COR-L47 (cell line): ENCODE data around the gene MAGIX.
A peak's percentile ranks its signal among the peaks of the same experiment; 100 is the strongest.
"Not testable (repeated sequence)": the region's sequence is repeated elsewhere in the genome, so short reads cannot be mapped to it uniquely, and the experiment has no call there.

Source experiments
- DNase-seq: peaks from one replicate; lab custom pipeline; 2025; lab: John Stamatoyannopoulos, UW

MAGIX gene

GRCh38 chrX:49160908-49161307 is 1.6 kb upstream of the MAGIX start:
- no peak for DNase-seq

- no peak for DNase-seq
These were observed 926 bp upstream of the MAGIX start for GRCh38 chrX:49161632-49162031.

GRCh38 chrX:49163555-49164419 is 1.2 kb downstream of the MAGIX start:
- DNase-seq = peak; percentile 72

GRCh38 chrX:49164589-49165360 is 2.2 kb downstream of the MAGIX start:
- DNase-seq = no peak

GRCh38 chrX:49165901-49166881 is 3.6 kb downstream of the MAGIX start:
- peak; percentile 92 for DNase-seq

- DNase-seq = peak; percentile 38
These were observed 4.6 kb downstream of the MAGIX start for GRCh38 chrX:49166914-49167739.

- DNase-seq = no peak
These were observed 5.2 kb downstream of the MAGIX start for GRCh38 chrX:49167740-49168108.

- peak; percentile 35 for DNase-seq
These were observed 9.3 kb downstream of the MAGIX start, which contains the start of gene PLP2 for GRCh38 chrX:49171752-49172279. Gene PLP2 (plus strand): TSS chrX:49171898. CDS start chrX:49172001, 103 bp downstream.

GRCh38 chrX:49172280-49172780 is 9.8 kb downstream of the MAGIX start:
- peak; percentile 66 for DNase-seq

GRCh38 chrX:49173544-49173943 is 11.0 kb downstream of the MAGIX start:
- DNase-seq = not testable (repeated sequence)

- DNase-seq = no peak
These were observed 12.2 kb downstream of the MAGIX start for GRCh38 chrX:49174723-49175122.

GRCh38 chrX:49175435-49176274 is 13.1 kb downstream of the MAGIX start:
- no peak for DNase-seq

GRCh38 chrX:49176421-49177326 is 14.1 kb downstream of the MAGIX start:
- DNase-seq = no peak

GRCh38 chrX:49177338-49177833 is 14.8 kb downstream of the MAGIX start:
- no peak for DNase-seq

GRCh38 chrX:49177873-49178480 is 15.4 kb downstream of the MAGIX start:
- no peak for DNase-seq

GRCh38 chrX:49178537-49178936 is 16.0 kb downstream of the MAGIX start:
- no peak for DNase-seq

- DNase-seq = no peak
These were observed 16.8 kb downstream of the MAGIX start for GRCh38 chrX:49179358-49179757.
